HG02678 (cell line): ENCODE results near the gene NDUFV1.
"Not testable (repeated sequence)": the region's sequence is repeated elsewhere in the genome, so short reads cannot be mapped to it uniquely, and the experiment has no call there.

Source experiments
- ATAC-seq: cut with Tn5 transposase; IDR thresholded peaks from one replicate; pipeline ENCODE4 v1.9.1; 2021; ENCODE audit warnings: mild to moderate bottlenecking, moderate library complexity; ENCODE audit not compliant: unreplicated experiment

The NDUFV1 gene

GRCh38 chr11:67606492-67607295 lies at the start of gene NDUFV1:
NDUFV1 (plus strand) TSS chr11:67606936; CDS start chr11:67607005, 69 bp downstream.
- ATAC-seq, result peak; percentile 97

DNA sequence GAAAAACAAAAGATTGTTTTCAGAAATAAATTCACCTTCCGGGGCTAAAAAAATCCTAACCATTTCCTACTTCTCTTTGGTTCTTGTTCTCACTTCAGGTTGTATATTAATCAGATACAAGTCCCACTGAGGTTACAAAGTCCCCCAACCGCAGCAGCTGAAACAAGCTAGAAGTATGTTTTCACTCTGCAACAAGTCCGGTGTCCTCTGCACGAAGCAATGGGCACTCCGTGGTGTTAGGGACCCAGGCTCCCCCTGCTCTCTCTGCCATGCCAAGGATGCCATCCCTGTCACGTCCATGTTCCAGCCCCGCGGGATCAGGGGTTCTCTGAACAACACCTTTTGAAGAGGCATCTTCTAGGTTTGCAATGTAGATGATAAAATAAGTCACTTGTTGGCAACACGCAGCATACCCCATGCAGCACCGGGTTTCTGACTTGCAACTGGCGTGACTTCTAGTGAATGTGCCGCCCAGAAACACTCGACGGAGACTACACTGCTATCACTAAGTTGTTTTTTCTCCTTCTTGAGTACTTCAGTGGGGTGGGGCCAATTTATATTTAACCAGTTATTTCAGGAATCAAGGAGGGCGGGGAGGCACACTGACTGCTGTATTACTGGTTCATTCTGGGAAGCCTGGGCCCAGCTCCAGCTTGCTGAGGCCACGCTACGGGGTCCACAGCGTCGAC lies 48.5 kb upstream of the NDUFV1 start:
- no peak for ATAC-seq

GRCh38 chr11:67561971-67562619 lies 44.6 kb upstream of the NDUFV1 start:
- ATAC-seq, result peak; percentile 79

GRCh38 chr11:67562963-67563704 lies 43.6 kb upstream of the NDUFV1 start:
- ATAC-seq, result no peak

- ATAC-seq, result not testable (repeated sequence)
These were observed 43.0 kb upstream of the NDUFV1 start for GRCh38 chr11:67563705-67564114.

GRCh38 chr11:67564230-67564629 lies 42.5 kb upstream of the NDUFV1 start:
- ATAC-seq, result no peak

DNA sequence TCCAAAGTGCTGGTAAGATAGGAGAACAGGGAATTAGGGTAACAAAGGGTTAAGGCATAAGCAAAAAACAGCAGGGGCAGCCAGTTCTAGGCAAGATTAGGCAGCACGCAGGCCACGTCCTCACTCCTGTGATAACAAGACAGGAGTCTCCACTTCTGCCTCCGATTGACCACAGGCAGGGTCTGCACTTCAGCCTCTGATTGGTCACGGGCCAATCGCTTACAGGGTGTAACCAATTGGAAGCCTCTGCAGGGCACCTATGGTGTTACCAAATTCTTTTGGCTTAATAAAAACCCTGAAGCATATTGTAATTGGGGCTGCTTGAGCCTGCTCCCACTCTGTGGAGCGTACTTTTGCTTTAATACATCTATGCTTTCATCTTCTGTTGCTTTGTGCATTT lies 35.3 kb upstream of the NDUFV1 start:
- ATAC-seq, result no peak

GRCh38 chr11:67572305-67572704 lies 34.4 kb upstream of the NDUFV1 start:
- ATAC-seq, result no peak

DNA sequence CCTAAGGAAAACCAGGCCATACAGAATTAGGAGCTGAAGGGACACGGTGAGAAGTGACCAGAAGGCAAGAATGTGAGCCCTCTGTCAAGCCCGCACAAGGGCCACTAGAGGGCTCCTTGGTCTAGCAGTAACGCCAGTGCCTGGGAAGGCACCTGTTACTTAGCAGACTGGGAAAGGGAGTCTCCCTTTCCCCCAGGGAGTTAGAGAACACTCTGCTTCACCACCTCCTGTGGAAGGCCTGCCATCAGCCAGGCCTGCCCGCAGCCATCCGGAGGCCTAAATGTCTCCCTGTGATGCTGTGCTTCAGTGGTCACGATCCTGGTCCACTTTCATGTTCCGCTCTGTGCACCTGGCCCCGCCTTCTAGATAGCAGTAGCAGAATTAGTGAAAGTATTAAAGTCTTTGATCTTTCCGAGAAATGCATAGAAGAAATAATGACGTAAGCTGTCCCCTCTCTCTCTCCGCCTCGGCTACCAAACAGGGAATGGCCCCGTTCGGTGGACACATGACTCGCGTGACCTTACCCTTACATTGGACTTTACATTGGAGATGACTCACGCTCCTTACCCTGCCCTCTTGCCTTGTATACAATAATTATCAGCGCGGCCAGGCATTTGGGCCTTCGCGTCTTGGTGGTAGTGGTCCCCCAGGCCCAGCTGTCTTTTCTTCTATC lies 33.9 kb upstream of the NDUFV1 start:
- no peak for ATAC-seq

DNA sequence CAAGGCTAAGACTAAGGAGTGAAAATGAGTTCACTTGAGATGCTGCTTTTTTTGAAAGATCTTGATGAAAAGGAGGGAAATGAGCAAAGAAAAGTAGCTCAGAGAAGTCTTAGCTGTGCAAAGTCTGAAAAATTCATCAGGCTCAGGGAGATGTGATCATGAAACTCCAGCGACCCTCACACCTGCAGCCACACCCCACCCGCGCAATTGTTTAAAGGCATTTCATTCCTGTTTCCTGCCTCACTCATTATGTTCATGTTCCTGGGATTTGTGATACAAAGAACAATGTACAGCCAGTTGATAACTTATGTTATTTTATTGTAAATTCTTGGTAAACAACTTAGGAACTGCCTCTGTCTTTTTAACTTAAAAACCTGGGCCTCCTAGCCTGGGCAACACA lies 31.8 kb upstream of the NDUFV1 start:
- ATAC-seq, result no peak

GRCh38 chr11:67576735-67577475 lies 29.8 kb upstream of the NDUFV1 start:
- ATAC-seq, result no peak

- ATAC-seq, result no peak
These were observed 28.8 kb upstream of the NDUFV1 start for GRCh38 chr11:67577951-67578350.

GRCh38 chr11:67581469-67581868 lies 25.3 kb upstream of the NDUFV1 start:
- ATAC-seq, result no peak

GRCh38 chr11:67582011-67582410 lies 24.7 kb upstream of the NDUFV1 start:
- no peak for ATAC-seq

GRCh38 chr11:67583247-67584204 lies 23.2 kb upstream of the NDUFV1 start, which contains the start of gene GSTP1:
GSTP1 (plus strand) TSS chr11:67583812; CDS start chr11:67583844, 32 bp downstream.
- peak; percentile 68 for ATAC-seq

DNA sequence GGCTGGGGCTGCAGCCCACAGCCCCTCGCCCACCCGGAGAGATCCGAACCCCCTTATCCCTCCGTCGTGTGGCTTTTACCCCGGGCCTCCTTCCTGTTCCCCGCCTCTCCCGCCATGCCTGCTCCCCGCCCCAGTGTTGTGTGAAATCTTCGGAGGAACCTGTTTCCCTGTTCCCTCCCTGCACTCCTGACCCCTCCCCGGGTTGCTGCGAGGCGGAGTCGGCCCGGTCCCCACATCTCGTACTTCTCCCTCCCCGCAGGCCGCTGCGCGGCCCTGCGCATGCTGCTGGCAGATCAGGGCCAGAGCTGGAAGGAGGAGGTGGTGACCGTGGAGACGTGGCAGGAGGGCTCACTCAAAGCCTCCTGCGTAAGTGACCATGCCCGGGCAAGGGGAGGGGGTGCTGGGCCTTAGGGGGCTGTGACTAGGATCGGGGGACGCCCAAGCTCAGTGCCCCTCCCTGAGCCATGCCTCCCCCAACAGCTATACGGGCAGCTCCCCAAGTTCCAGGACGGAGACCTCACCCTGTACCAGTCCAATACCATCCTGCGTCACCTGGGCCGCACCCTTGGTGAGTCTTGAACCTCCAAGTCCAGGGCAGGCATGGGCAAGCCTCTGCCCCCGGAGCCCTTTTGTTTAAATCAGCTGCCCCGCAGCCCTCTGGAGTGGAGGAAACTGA lies 22.4 kb upstream of the NDUFV1 start:
- ATAC-seq, result peak; percentile 6

DNA sequence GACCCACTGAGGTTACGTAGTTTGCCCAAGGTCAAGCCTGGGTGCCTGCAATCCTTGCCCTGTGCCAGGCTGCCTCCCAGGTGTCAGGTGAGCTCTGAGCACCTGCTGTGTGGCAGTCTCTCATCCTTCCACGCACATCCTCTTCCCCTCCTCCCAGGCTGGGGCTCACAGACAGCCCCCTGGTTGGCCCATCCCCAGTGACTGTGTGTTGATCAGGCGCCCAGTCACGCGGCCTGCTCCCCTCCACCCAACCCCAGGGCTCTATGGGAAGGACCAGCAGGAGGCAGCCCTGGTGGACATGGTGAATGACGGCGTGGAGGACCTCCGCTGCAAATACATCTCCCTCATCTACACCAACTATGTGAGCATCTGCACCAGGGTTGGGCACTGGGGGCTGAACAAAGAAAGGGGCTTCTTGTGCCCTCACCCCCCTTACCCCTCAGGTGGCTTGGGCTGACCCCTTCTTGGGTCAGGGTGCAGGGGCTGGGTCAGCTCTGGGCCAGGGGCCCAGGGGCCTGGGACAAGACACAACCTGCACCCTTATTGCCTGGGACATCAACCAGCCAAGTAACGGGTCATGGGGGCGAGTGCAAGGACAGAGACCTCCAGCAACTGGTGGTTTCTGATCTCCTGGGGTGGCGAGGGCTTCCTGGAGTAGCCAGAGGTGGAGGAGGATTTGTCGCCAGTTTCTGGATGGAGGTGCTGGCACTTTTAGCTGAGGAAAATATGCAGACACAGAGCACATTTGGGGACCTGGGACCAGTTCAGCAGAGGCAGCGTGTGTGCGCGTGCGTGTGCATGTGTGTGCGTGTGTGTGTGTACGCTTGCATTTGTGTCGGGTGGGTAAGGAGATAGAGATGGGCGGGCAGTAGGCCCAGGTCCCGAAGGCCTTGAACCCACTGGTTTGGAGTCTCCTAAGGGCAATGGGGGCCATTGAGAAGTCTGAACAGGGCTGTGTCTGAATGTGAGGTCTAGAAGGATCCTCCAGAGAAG lies 21.6 kb upstream of the NDUFV1 start:
- ATAC-seq, result no peak
